ENCODE data around the gene FRZB. TPM values are rescaled to one million over a fixed set of nuclear protein-coding genes. Genes with fewer than 3 reads are reported as not detected.
"Not testable (repeated sequence)": the region's sequence is repeated elsewhere in the genome, so short reads cannot be mapped to it uniquely, and the experiment has no call there.

FRZB gene
- total RNA-seq, 1 donor from 2014 or later = 19.8 TPM

- no peak for DNase-seq
These were observed 23.9 kb upstream of the FRZB start for GRCh38 chr2:182890305-182890704.

GRCh38 chr2:182887753-182888415, 21.4 kb upstream of the FRZB start:
- DNase-seq = no peak

GRCh38 chr2:182887093-182887492, 20.7 kb upstream of the FRZB start:
- no peak for DNase-seq

GRCh38 chr2:182885771-182886170, 19.3 kb upstream of the FRZB start:
- no peak for DNase-seq

- no peak for DNase-seq
These were observed 17.0 kb upstream of the FRZB start for GRCh38 chr2:182883451-182883850.

- DNase-seq = not testable (repeated sequence)
These were observed 13.7 kb upstream of the FRZB start for GRCh38 chr2:182880100-182880499.

GRCh38 chr2:182876653-182877052, 10.2 kb upstream of the FRZB start:
- DNase-seq = not testable (repeated sequence)

- DNase-seq = no peak
These were observed 3.8 kb upstream of the FRZB start for GRCh38 chr2:182870227-182870626.

GRCh38 chr2:182868054-182868796, 1.8 kb upstream of the FRZB start:
- no peak for DNase-seq

GRCh38 chr2:182867426-182868053, 1.1 kb upstream of the FRZB start:
- no peak for DNase-seq

- DNase-seq = no peak
These were observed 359 bp downstream of the FRZB start for GRCh38 chr2:182866095-182866460.

GRCh38 chr2:182864949-182865570, 1.4 kb downstream of the FRZB start:
- DNase-seq = no peak

- no peak for DNase-seq
These were observed 2.8 kb downstream of the FRZB start for GRCh38 chr2:182863642-182864041.

- DNase-seq = no peak
These were observed 4.3 kb downstream of the FRZB start for GRCh38 chr2:182862091-182862490.

GRCh38 chr2:182860858-182861257, 5.6 kb downstream of the FRZB start:
- no peak for DNase-seq

- no peak for DNase-seq
These were observed 7.8 kb downstream of the FRZB start for GRCh38 chr2:182858671-182859070.

GRCh38 chr2:182855376-182855775, 11.1 kb downstream of the FRZB start:
- no peak for DNase-seq

GRCh38 chr2:182854375-182855105, 11.9 kb downstream of the FRZB start:
- no peak for DNase-seq

GRCh38 chr2:182852801-182853200, 13.6 kb downstream of the FRZB start:
- no peak for DNase-seq

GRCh38 chr2:182852090-182852489, 14.3 kb downstream of the FRZB start:
- no peak for DNase-seq

GRCh38 chr2:182845794-182846417, 20.5 kb downstream of the FRZB start:
- DNase-seq = no peak

GRCh38 chr2:182836451-182836850, 30.0 kb downstream of the FRZB start:
- no peak for DNase-seq

Data from occipital lobe (tissue), 2 donors.